Spinal cord (tissue), 10 donors: ENCODE data around the gene MARCHF10. TPM values are rescaled to one million over a fixed set of nuclear protein-coding genes. Genes with fewer than 3 reads are reported as not detected.
"Not testable (repeated sequence)": the region's sequence is repeated elsewhere in the genome, so short reads cannot be mapped to it uniquely, and the experiment has no call there.

ENCODE experiments used
- DNase-seq, 6 donors: peaks; one replicate each; pipeline versions ENCODE4 v3.0.0 to v3.0.0-alpha.2; 2013 to 2015; ENCODE audit warnings: low spot score in 6 of 6, low read depth in 4 of 6
- H3K27ac ChIP-seq: one replicate; pipeline ENCODE4 v1.5.1; 2013; ENCODE audit warnings: low read depth, low read length, control low read depth
- H3K27me3 ChIP-seq: one replicate; pipeline ENCODE4 v1.6.1; 2013; ENCODE audit warnings: low read length; ENCODE audit not compliant: control insufficient read depth, insufficient read depth
- H3K36me3 ChIP-seq: one replicate; pipeline ENCODE4 v1.6.1; 2013; ENCODE audit warnings: low read length; ENCODE audit not compliant: control insufficient read depth, insufficient read depth
- H3K4me1 ChIP-seq: one replicate; pipeline ENCODE4 v1.6.1; 2013; ENCODE audit warnings: low read length; ENCODE audit not compliant: control insufficient read depth, insufficient read depth
- H3K4me3 ChIP-seq: one replicate; pipeline ENCODE4 v1.5.1; 2013; ENCODE audit warnings: low read depth, low read length, control low read depth
- H3K9me3 ChIP-seq: one replicate; pipeline ENCODE4 v1.6.1; 2013; ENCODE audit warnings: low read length; ENCODE audit not compliant: control insufficient read depth, insufficient read depth
- WGBS: methylation state at CpG from one replicate; pipeline ENCODE4 v1.1.5; 2013; ENCODE audit warnings: missing lambda C conversion rate; ENCODE audit not compliant: insufficient coverage; 5-methylcytosine and 5-hydroxymethylcytosine counted together
- polyA plus RNA-seq, 2 donors: library from polyadenylated mRNA; unstranded; fragments of 120-200 nt; gene quantifications; one replicate each; pipeline ENCODE4 v1.2.1, GENCODE V29; 2013; ENCODE audit not compliant: insufficient read length in 2 of 2
- total RNA-seq, 2 donors: library from RNA; depleted of rRNA in 1 of 2; stranded (reverse); fragments of 120-200 nt in 1 of 2; fragments of >200 nt in 1 of 2; gene quantifications; one replicate each; pipeline versions ENCODE4 v1.2.3 to v1.2.4, GENCODE V29; 2013 to 2014
- donor health status: healthy.

MARCHF10 gene
- total and polyA plus RNA-seq, 4 donors, result 0.59 to 3.6 (median 2.6) TPM

DNA sequence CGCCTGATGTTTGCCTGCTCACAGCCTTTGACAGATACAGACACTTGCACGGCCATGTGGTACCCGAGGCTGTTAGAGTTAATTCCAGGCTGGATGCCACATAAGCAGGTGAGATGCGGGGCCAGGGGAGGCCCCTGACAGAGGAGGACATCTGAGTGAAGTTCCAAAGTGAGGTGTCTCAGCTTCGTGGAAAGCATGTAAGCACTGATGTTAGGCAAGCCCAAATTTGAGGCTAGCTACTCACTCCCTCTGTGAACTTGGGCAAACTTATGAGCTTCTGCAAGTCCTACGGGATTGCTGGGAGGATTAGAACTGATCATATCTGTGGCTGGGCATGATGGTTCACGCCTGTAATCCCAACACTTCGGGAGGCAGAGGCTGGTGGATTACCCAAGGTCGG lies 39.3 kb upstream of the MARCHF10 start:
- Histone ChIP-seq H3K9me3 (no peaks in the 10 kb centered on the region), H3K36me3 (no peaks in the 10 kb centered on the region), H3K4me1 (no peaks in the 10 kb centered on the region), H3K27ac (no peak overlapping the region), H3K4me3 (no peak overlapping the region), H3K27me3 (no peaks in the 10 kb centered on the region)
- DNase-seq, result no peak
- WGBS, result 89% methylated on average over 6 of the region's 9 CpGs

DNA sequence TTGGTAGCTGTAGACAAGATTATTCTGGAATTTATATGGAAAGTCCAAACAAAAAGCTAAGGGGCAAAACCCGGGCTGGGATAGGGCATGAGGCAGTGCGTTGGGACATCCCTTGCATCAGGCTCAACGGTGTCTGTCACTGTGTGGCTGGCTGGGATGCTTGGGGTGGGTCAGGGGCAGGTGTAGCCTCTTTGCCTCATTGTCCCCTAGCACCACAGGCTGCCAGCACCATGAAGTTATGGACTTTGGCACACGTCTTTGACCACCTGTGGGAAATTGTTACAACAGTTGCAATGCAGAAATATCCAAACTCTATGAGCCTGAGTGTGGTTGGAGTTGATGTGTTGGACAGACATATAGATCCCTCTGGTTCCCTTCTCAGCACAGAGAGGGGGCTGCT lies 32.8 kb upstream of the MARCHF10 start:
- no peak overlapping the region for H3K4me3 ChIP-seq
- no peaks in the 10 kb centered on the region for H3K36me3 ChIP-seq
- no peak for DNase-seq
- H3K9me3 ChIP-seq, result no peaks in the 10 kb centered on the region
- H3K4me1 ChIP-seq, result no peaks in the 10 kb centered on the region
- 91% methylated on average over 3 of the region's 4 CpGs for WGBS
- H3K27me3 ChIP-seq, result no peaks in the 10 kb centered on the region
- no peak overlapping the region for H3K27ac ChIP-seq

DNA sequence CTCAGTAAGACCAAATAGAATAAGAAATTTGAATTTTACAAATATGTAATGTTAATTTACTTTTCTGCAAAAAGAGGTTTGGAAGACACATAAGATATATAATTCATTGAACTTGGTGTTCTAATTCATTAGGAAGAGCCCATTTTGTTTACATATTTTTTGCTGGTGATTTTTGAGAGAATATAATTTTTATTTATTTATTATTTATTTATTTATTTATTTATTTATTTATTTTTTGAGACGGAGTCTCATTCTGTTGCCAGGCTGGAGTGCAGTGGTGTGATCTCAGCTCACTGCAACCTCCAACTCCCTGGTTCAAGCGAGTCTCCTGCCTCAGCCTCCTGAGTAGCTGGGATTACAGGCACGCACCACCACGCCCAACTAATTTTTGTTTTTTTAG lies 25.7 kb upstream of the MARCHF10 start:
- DNase-seq, H3K36me3 ChIP-seq, H3K4me3 ChIP-seq, H3K27ac ChIP-seq, H3K9me3 ChIP-seq, H3K4me1 ChIP-seq, H3K27me3 ChIP-seq: not testable (repeated sequence)
- 100% methylated on average over 3 of the region's 4 CpGs for WGBS

DNA sequence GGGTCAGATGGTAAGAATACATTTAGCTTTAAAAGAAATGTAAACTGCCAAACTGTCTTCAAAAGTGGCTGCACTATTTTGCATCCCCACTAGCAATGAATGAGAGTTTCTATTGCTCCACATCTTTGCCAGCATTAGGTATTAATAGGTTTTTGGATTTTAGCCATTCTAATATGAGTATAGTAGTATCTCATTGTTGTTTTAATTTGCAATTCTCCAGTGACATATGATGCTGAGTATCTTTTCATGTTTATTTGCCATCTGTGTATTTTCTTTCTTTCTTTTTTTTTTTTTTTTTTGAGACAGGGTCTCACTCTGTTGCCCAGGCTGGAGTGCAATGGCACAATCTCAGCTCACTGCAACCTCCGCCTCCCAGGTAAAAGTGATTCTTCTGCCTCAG lies 24.3 kb upstream of the MARCHF10 start:
- Histone ChIP-seq H3K27ac (no peak overlapping the region), H3K4me1 (no peaks in the 10 kb centered on the region), H3K4me3 (no peak overlapping the region), H3K36me3 (no peaks in the 10 kb centered on the region), H3K9me3 (no peaks in the 10 kb centered on the region), H3K27me3 (no peaks in the 10 kb centered on the region)
- WGBS, result no CpG with 5 or more reads among the region's 1 CpG
- DNase-seq, result no peak

DNA sequence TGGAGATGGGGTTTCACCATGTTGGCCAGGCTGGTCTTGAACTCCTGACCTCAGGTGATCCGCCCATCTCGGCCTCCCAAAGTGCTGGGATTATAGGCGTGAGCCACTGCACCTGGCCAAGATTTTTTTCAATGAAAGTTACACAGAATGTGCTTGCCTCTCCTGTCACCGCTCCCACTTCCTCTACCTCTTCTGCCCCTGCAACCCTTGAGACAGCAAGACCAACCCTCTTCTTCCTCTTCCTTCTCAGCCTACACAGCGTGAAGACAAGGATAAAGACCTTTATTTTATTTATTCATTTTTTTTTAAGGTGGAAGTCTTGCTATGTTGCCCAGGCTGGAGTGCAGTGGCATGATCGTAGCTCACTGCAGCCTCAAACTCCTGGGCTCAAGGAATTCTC lies 23.0 kb upstream of the MARCHF10 start:
- not testable (repeated sequence) for H3K4me3 ChIP-seq, H3K27me3 ChIP-seq, DNase-seq, H3K9me3 ChIP-seq, H3K36me3 ChIP-seq, H3K27ac ChIP-seq, H3K4me1 ChIP-seq
- WGBS, result 86% methylated on average over 3 of the region's 6 CpGs

DNA sequence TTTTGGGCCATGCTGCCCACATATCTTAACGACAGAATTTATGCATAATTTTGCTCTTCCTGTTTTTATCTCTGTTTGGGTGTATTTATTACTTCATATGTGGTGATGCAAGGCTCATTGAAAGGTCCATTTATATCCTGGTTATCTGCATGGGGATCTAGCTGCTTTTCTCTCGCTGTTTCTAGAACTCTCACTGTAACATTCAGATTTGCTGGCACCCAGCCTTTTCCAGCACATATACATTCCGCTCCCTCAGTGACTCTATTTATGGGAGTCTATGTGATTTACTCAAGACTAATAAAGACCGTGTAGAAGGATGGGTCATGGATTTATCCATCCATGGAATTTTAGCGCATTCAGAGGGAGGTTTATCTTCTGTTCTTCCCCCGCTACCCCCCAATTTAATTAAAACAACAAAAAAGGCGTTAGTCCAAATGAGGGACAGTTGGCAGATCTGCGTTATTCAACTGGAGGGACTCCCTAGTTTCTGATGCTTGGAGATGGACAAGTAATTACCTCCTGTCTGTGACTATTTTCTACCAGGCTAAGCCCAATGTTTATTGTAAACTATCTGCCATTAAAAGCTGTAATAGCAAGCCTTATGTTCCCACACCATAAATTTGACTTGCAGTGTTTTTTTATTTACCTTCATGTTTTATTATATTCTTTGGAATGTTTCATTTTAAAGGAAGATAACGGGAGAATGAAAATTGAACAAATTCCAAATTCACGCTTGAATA lies 19.8 kb upstream of the MARCHF10 start:
- H3K36me3 ChIP-seq, result no peaks in the 10 kb centered on the region
- H3K27ac ChIP-seq, result no peak overlapping the region
- no peak overlapping the region for H3K4me3 ChIP-seq
- no peaks in the 10 kb centered on the region for H3K9me3 ChIP-seq
- no peaks in the 10 kb centered on the region for H3K27me3 ChIP-seq
- DNase-seq, result peak in 3 of 6 donors; percentile 17 to 85 (median 80)
- H3K4me1 ChIP-seq, result no peaks in the 10 kb centered on the region
- WGBS, result no CpG with 5 or more reads among the region's 10 CpGs

DNA sequence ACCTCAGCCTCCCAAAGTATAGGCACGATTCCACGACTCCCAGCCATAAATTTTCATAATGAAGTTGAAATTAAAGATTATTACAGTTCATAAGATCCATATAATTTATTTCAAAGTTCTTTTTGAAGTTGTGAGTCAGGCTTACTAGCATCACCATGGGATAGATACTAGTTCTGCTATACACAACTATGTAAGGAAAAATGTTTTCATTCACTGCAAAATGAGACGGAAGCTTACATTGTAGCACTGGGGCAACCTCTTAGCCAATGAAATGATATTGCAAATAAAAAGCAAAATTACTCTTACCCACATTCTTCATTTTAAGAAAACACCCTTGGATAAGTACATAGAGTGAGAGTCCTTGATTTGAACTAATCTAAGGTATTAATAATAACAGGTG lies 18.8 kb upstream of the MARCHF10 start:
- Histone ChIP-seq H3K27me3 (no peaks in the 10 kb centered on the region), H3K9me3 (no peaks in the 10 kb centered on the region), H3K27ac (no peak overlapping the region), H3K36me3 (no peaks in the 10 kb centered on the region), H3K4me1 (peaks cover 6% of the 10 kb centered on the region), H3K4me3 (no peak overlapping the region)
- DNase-seq, result peak in 1 of 6 donors; percentile 10
- WGBS, result no CpG with 5 or more reads among the region's 3 CpGs

DNA sequence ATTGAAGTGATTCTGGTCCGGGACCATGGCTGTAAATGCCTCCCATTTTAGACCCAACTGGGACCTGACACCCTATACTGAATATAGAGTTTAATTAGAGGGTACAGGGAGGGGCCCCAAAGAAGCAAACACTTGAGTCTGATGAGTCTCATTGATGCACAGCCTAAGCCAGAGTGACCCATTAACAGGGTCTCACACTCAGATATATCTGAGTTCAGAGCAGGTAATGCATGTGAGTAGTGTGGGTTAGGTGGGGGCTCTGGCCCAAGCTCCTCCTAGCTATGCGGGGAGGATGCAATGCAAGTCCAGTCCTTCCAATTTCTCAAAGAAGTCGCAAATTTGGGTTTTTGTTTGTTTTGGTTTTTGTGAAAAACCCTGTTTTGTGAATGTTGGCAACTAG lies 17.1 kb upstream of the MARCHF10 start:
- WGBS, result no CpG with 5 or more reads among the region's 3 CpGs
- Histone ChIP-seq H3K36me3 (no peaks in the 10 kb centered on the region), H3K27ac (no peak overlapping the region)

DNA sequence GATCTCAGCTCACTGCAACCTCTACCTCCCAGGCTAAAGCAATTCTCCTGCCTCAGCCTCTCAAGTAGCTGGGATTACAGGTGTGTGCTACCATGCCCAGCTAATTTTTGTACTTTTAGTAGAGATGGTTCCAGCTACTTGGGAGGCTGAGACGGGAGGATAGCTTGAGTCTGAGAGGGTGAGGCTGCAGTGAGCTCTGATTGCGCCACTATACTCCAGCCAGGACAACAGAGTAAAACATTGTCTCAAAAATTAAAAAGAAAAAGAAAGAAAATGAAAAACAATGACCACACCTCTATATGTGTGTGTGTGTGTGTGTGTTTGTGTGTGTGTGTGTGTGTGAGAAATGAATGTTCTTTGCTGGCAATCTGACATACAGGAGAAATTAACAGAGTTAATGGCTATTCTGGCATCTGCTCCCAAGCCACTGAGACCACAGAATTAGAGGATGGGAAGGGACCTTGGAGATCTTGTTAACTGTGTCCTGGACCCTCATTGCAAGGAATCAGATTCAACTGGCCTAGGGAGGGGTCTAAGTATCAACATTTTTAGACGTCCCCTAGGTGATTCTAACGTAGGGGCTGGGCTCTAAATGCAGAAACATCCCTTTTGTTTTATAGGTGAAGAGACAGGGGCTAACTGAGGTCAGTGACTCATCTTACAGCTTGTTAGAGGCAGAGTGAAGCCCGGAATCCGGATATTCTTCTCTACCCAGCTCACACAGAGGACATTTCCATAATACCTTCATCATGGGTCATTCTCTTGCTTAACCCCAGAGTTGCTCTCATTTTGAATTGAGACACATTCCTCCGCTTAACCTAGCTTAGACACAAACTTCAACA lies 16.4 kb upstream of the MARCHF10 start:
- 58% methylated on average over 5 of the region's 7 CpGs for WGBS
- Histone ChIP-seq H3K4me1 (peaks cover 19% of the 10 kb centered on the region), H3K27me3 (no peaks in the 10 kb centered on the region), H3K36me3 (no peaks in the 10 kb centered on the region), H3K4me3 (no peak overlapping the region), H3K9me3 (no peaks in the 10 kb centered on the region), H3K27ac (no peak overlapping the region)
- no peak for DNase-seq

More for the DNA sequence above, 17.1 kb upstream of the MARCHF10 start:
- Histone ChIP-seq H3K9me3 (no peaks in the 10 kb centered on the region), H3K27me3 (no peaks in the 10 kb centered on the region), H3K4me1 (peaks cover 13% of the 10 kb centered on the region), H3K4me3 (no peak overlapping the region)
- DNase-seq, result no peak
